GM12873 (cell line): ENCODE results near the gene DCAF5.

ENCODE experiments used
- CTCF ChIP-seq: IDR thresholded peaks from 2 replicates; pipeline ENCODE4 v1.5.1; 2012; ENCODE audit warnings: low read depth, mild to moderate bottlenecking, moderate library complexity, low read length, control low read depth; ENCODE audit not compliant: insufficient read depth; ENCODE audit errors: missing control alignments

DCAF5 gene, protein sequence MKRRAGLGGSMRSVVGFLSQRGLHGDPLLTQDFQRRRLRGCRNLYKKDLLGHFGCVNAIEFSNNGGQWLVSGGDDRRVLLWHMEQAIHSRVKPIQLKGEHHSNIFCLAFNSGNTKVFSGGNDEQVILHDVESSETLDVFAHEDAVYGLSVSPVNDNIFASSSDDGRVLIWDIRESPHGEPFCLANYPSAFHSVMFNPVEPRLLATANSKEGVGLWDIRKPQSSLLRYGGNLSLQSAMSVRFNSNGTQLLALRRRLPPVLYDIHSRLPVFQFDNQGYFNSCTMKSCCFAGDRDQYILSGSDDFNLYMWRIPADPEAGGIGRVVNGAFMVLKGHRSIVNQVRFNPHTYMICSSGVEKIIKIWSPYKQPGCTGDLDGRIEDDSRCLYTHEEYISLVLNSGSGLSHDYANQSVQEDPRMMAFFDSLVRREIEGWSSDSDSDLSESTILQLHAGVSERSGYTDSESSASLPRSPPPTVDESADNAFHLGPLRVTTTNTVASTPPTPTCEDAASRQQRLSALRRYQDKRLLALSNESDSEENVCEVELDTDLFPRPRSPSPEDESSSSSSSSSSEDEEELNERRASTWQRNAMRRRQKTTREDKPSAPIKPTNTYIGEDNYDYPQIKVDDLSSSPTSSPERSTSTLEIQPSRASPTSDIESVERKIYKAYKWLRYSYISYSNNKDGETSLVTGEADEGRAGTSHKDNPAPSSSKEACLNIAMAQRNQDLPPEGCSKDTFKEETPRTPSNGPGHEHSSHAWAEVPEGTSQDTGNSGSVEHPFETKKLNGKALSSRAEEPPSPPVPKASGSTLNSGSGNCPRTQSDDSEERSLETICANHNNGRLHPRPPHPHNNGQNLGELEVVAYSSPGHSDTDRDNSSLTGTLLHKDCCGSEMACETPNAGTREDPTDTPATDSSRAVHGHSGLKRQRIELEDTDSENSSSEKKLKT

DNA sequence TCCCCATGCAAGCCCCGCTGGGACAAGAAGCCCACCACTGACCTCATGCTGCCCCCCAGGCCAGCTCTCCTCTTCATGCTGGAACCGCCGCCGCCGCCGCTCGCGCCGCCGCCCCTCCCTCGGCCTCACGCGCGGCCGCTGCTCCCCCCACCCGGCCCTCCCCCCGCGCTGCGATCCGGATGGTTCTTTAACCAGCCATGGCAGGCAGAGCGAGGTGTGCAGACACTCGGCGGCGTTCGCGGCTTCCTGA is at the start of gene DCAF5:
DCAF5 (minus strand) TSS at position 218 of the 250 bp plus-strand sequence; CDS start at position 77, 141 bp downstream.
- no peak for TF ChIP-seq CTCF

DNA sequence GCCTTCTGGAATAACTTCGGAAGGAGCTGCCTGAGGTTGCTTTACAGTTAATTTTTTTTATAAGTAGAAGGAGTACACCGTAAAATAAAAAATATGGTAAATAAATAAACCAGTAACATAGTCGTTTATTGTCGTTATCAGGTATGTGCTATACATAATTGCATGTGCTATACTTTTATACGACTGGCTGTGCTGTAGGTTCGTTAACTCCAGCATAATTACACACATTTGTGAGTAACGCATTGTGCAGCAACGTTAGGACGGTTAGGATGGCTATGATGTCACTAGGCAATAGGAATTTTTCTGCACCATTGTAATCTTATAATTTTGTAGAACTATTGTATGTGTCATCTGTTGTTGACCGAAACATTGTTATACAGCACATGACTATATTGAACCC is 46.9 kb upstream of the DCAF5 start:
- no peak for TF ChIP-seq CTCF

GRCh38 chr14:69193721-69194120 is 40.8 kb upstream of the DCAF5 start:
- TF ChIP-seq CTCF: no peak

DNA sequence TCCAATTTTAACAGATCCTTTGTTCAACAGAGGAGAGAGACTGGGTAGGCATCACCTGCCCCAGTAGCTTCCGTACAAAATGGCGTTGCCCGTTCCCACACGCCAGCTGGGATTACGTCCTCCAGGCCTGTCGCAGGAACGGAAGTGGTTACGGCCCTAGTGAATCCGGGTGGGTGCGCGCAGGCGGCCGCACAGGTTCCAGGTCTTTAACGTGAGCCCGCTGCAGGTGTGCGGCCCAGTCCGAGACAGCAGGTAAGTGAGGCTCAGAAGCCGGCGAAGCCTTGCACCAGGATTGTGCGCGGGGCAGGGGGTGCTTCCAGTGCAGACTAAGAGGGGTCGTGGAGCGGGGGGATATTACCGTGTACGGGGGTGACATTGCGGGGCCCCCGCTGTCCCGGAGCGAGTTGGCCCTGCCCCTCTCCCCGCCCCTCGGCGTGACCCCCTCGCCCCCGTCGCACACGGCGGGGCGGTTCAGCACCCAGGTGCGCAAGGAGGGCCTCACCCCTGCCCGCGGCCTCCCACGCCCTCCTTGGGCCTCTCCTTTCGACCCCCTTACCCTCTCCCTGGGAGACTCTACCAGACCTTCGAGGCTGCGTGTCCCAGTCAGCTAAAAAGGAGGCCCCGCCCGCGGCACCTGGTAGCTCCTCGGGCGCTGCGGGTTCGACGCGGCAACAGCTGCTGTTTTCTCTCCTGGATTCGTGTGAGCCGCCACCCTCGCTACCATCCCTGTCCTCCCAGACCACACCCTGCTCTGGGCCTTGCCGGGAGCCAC is 38.6 kb upstream of the DCAF5 start, which contains the start of gene EXD2:
EXD2 (plus strand) TSS at position 159 of the 772 bp plus-strand sequence. CDS start 17,973 bp downstream, outside the sequence.
- TF ChIP-seq CTCF: no peak

- no peak for TF ChIP-seq CTCF
Measured at GRCh38 chr14:69190191-69190590, 37.3 kb upstream of the DCAF5 start.

DNA sequence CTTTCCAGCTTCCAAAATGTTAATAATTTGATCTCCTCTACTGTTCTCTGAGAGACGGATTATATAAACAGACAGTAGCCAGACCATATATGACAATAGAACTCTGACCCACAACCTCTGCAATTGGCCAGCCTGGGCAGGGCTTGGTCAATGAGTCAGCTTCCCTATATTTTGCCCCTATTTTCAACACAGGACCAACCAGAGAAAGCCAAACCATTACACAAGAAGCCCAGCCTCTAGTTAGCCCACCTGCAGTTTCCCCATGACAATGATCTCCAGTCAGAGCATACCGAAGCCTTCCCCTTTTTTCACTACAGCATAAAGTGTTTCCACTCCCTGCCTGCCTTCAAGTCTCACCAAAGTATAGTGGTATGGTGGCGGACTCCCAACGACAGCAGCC is 30.8 kb upstream of the DCAF5 start:
- no peak for TF ChIP-seq CTCF
